Measurements from ENCODE around the gene PER1. TPM values are rescaled to one million over a fixed set of nuclear protein-coding genes. Genes with fewer than 3 reads are reported as not detected.
A peak's percentile ranks its signal among the peaks of the same experiment; 100 is the strongest.

The PER1 gene
- total and polyA plus RNA-seq, 2 of the 13 experiments (the other 11 are each of a cell fraction or from before 2014, with no cell fraction given) = 2.6 to 3.6 TPM

DNA sequence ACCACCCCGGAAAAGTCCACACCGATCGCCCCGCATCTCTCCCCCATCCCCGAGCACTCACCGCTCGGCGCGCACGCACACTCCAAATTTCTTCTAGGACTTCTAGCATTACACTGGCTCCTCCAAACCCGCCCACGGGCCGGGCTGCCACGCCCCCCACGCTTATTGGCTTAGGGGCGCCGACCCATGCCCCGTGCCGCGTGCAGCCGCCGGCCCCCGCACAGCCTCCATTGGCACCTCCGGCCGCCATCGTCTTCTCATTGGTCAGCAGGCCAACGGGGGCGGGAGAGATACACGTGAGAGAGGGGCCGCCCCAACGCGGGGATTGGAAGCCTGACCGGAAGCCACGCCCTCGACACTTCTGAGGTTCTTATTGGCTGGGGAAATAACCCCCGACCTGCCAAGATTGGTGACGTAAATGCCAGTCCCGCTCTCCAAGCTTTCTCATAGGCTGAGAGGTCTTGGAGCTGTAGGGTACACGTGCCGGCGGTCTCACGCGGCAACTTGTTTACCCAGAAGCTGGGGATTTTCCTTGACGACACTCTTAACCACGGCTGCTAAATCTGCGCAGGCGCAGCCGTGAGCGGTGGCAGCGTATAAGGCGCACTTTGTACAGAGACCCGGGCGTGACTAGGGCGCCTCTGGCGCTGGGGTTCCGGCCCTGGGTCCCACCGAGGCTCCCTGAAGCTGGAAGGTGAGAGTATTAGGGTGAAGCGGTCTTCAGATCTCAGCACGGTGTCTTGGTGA lies 4.2 kb upstream of the PER1 start (continued):
- no peak for TF ChIP-seq CSRNP2 (CRISPR knock-in tag; conservative IDR thresholded peaks at IDR 0.05; ENCODE audit: low read depth)
- peak; percentile 96 for TF ChIP-seq NFYB (CRISPR knock-in tag; IDR thresholded peaks at IDR 0.05)
- no peak for TF ChIP-seq ZNF24 (IDR thresholded peaks at IDR 0.05)
- TF ChIP-seq SNAPC2 (CRISPR knock-in tag; IDR thresholded peaks at IDR 0.05) = no peak
- TF ChIP-seq ETV5 (CRISPR knock-in tag; IDR thresholded peaks at IDR 0.05; ENCODE audit: borderline replicate concordance) = no peak; the same call in 1 of the 2 replicates
- TF ChIP-seq, protein P1, sequence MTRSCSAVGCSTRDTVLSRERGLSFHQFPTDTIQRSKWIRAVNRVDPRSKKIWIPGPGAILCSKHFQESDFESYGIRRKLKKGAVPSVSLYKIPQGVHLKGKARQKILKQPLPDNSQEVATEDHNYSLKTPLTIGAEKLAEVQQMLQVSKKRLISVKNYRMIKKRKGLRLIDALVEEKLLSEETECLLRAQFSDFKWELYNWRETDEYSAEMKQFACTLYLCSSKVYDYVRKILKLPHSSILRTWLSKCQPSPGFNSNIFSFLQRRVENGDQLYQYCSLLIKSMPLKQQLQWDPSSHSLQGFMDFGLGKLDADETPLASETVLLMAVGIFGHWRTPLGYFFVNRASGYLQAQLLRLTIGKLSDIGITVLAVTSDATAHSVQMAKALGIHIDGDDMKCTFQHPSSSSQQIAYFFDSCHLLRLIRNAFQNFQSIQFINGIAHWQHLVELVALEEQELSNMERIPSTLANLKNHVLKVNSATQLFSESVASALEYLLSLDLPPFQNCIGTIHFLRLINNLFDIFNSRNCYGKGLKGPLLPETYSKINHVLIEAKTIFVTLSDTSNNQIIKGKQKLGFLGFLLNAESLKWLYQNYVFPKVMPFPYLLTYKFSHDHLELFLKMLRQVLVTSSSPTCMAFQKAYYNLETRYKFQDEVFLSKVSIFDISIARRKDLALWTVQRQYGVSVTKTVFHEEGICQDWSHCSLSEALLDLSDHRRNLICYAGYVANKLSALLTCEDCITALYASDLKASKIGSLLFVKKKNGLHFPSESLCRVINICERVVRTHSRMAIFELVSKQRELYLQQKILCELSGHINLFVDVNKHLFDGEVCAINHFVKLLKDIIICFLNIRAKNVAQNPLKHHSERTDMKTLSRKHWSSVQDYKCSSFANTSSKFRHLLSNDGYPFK (CRISPR knock-in tag; IDR thresholded peaks at IDR 0.05; ENCODE audit: borderline replicate concordance) = no peak
- TF ChIP-seq ZNF414 (CRISPR knock-in tag; IDR thresholded peaks at IDR 0.05) = peak; percentile 85; the same call in 1 of the 2 replicates
- TF ChIP-seq ZNF224 (CRISPR knock-in tag; IDR thresholded peaks at IDR 0.05) = 0 out of 2 replicates have a peak, but pooled peaks have one; percentile 41
- TF ChIP-seq NFKBIZ (CRISPR knock-in tag; IDR thresholded peaks at IDR 0.05) = no peak
- TF ChIP-seq ZNF143 (CRISPR knock-in tag; IDR thresholded peaks at IDR 0.05) = no peak
- peak in 1 of 2 experiments; percentile 59; a peak in 2 of 4 replicates for TF ChIP-seq KLF16 (CRISPR knock-in tag; IDR thresholded peaks at IDR 0.05)
- peak; percentile 92 for TF ChIP-seq MNT (IDR thresholded peaks at IDR 0.05)
- TF ChIP-seq ZNF354B (CRISPR knock-in tag; IDR thresholded peaks at IDR 0.05) = no peak
- no peak for TF ChIP-seq PLRG1 (conservative IDR thresholded peaks at IDR 0.05)
- TF ChIP-seq ZSCAN31 (CRISPR knock-in tag; IDR thresholded peaks at IDR 0.05; ENCODE audit: low read depth) = no peak
- no peak for TF ChIP-seq ZNF264 (CRISPR knock-in tag; IDR thresholded peaks at IDR 0.05)
- TF ChIP-seq FUBP1 (CRISPR knock-in tag; IDR thresholded peaks at IDR 0.05; ENCODE audit: borderline replicate concordance) = no peak
- TF ChIP-seq ZNF33B (CRISPR knock-in tag; IDR thresholded peaks at IDR 0.05) = no peak
- peak; percentile 88 for TF ChIP-seq ATF1 (CRISPR knock-in tag; IDR thresholded peaks at IDR 0.05)
- TF ChIP-seq EZH2 (conservative IDR thresholded peaks at IDR 0.05; ENCODE audit: low read depth, low read length) = no peak
- peak; percentile 78; the same call in 1 of the 2 replicates for TF ChIP-seq PHF21A (CRISPR knock-in tag; IDR thresholded peaks at IDR 0.05)

Measured in HepG2 (cell line).